WTC11 (cell line): ENCODE measurements around the gene FMNL3. TPM values are rescaled to one million over a fixed set of nuclear protein-coding genes. Genes with fewer than 3 reads are reported as not detected.

ENCODE experiments used
- ATAC-seq: fragments of 200-7000 bp; cut with Tn5 transposase; 2 replicates; pipeline ENCODE4 v1.10.0; 2021; ENCODE audit warnings: mild to moderate bottlenecking, moderate library complexity
- CTCF ChIA-PET: fragments of 300-600 bp; sonication (Branson Sonifier 250); formaldehyde crosslinking; loops from one replicate; lab custom pipeline; 2021; ENCODE audit warnings: antibody characterized with exemption; lab: Charles Lee
- POLR2A ChIA-PET: fragments of 350-600 bp; sonication (Branson Sonifier 250); formaldehyde crosslinking; loops from one replicate; lab custom pipeline; 2021; ENCODE audit warnings: antibody characterized with exemption; lab: Charles Lee
- DNase-seq: peaks from one replicate; pipeline ENCODE4 v3.0.0; 2021; ENCODE audit warnings: low spot score
- H3K27ac Mint-ChIP-seq: 2 replicates; pipeline ENCODE4 v1.8.0; 2021; ENCODE audit warnings: mixed read lengths
- H3K27me3 Mint-ChIP-seq: 2 replicates; pipeline ENCODE4 v1.8.0; 2021; ENCODE audit warnings: low read depth, mild to moderate bottlenecking, moderate library complexity, mixed read lengths
- H3K36me3 Mint-ChIP-seq: 2 replicates; pipeline ENCODE4 v1.8.0; 2021; ENCODE audit warnings: mixed read lengths
- H3K4me1 Mint-ChIP-seq: 2 replicates; pipeline ENCODE4 v1.8.0; 2022; ENCODE audit warnings: mixed read lengths
- H3K4me3 Mint-ChIP-seq: 2 replicates; pipeline ENCODE4 v1.8.0; 2021; ENCODE audit warnings: mild to moderate bottlenecking, moderate library complexity, mixed read lengths
- H3K9me3 Mint-ChIP-seq: 2 replicates; pipeline ENCODE4 v1.8.0; 2021; ENCODE audit warnings: mixed read lengths
- AR ChIP-seq: fragments of 250-450 bp; sonication (Bioruptor Pico); IDR thresholded peaks from 2 replicates; pipeline ENCODE4 v1.9.0; 2021; ENCODE audit warnings: mild to moderate bottlenecking
- E2F1 ChIP-seq: sonication (generic); formaldehyde crosslinking; IDR thresholded peaks from 2 replicates; pipeline ENCODE4 v1.8.0; 2022; ENCODE audit warnings: mild to moderate bottlenecking, missing genetic modification reagents
- GABPB1 ChIP-seq: sonication (generic); formaldehyde crosslinking; IDR thresholded peaks from 2 replicates; pipeline ENCODE4 v1.8.1; 2023; ENCODE audit warnings: mild to moderate bottlenecking, missing genetic modification reagents
- JAZF1 ChIP-seq: fragments of 250-450 bp; sonication (Bioruptor Pico); IDR thresholded peaks from 2 replicates; pipeline ENCODE4 v1.9.0; 2021; ENCODE audit warnings: moderate library complexity, mild to moderate bottlenecking, inconsistent platforms
- MLX ChIP-seq: sonication (generic); formaldehyde crosslinking; IDR thresholded peaks from 2 replicates; pipeline ENCODE4 v1.8.1; 2023; ENCODE audit warnings: mild to moderate bottlenecking, missing genetic modification reagents, moderate library complexity
- MYBL2 ChIP-seq: sonication (generic); formaldehyde crosslinking; IDR thresholded peaks from 2 replicates; pipeline ENCODE4 v1.8.1; 2023; ENCODE audit warnings: mild to moderate bottlenecking, moderate library complexity, missing genetic modification reagents
- NFATC4 ChIP-seq: fragments of 250-450 bp; sonication (Bioruptor Pico); IDR thresholded peaks from 2 replicates; pipeline ENCODE4 v1.9.0; 2021; ENCODE audit warnings: mild to moderate bottlenecking
- NR2C2 ChIP-seq: sonication (generic); formaldehyde crosslinking; IDR thresholded peaks from 2 replicates; pipeline ENCODE4 v1.8.0; 2022; ENCODE audit warnings: mild to moderate bottlenecking, missing genetic modification reagents
- OVOL2 ChIP-seq: fragments of 250-450 bp; sonication (Bioruptor Pico); IDR thresholded peaks from 2 replicates; pipeline ENCODE4 v1.9.0; 2021; ENCODE audit warnings: mild to moderate bottlenecking, borderline replicate concordance
- ZNF423 ChIP-seq: fragments of 250-450 bp; sonication (Bioruptor Pico); IDR thresholded peaks from 2 replicates; pipeline ENCODE4 v2.1.2; 2022; ENCODE audit warnings: mild to moderate bottlenecking, moderate library complexity
- total RNA-seq: library from RNA; stranded (reverse); gene quantifications from 3 replicates; pipeline ENCODE4 v1.2.3, GENCODE V29; 2021

The FMNL3 gene
- total RNA-seq, 1 experiment from 2014 or later, result 19.3 TPM

GRCh38 chr12:49622501-49623141 is 84.6 kb downstream of the FMNL3 start:
- ATAC-seq (peak; percentile 35), DNase-seq (peak; percentile 38)
- ChIA-PET CTCF (interaction anchor here (0.6 to 5.2 kb wide), 34 partner anchors 8 to 840 kb away, joined by 3 to 74 read pairs (median 6); partner anchors contain the start of genes DNAJC22, FAM186B, PRPH and SPATS2), POLR2A (interaction anchor here (0.6 to 2.0 kb wide), 4 partner anchors 15 to 445 kb away, joined by 3 to 9 read pairs (median 4); partner anchors contain the start of gene TMBIM6)
- no peaks in the 10 kb centered on the region for H3K27me3 Mint-ChIP-seq
- peak overlapping the region; percentile 92 for H3K27ac Mint-ChIP-seq
- no peaks in the 10 kb centered on the region for H3K9me3 Mint-ChIP-seq
- peak overlapping the region; percentile 90 for H3K4me3 Mint-ChIP-seq
- H3K36me3 Mint-ChIP-seq, result no peaks in the 10 kb centered on the region
- no peak for TF ChIP-seq AR (CRISPR knock-in tag)
- peaks cover 37% of the 10 kb centered on the region for H3K4me1 Mint-ChIP-seq

GRCh38 chr12:49621651-49622500 is 85.3 kb downstream of the FMNL3 start:
- CTCF ChIA-PET, result interaction anchor here (1.5 to 5.2 kb wide), 12 partner anchors 12 to 280 kb away, joined by 4 to 74 read pairs (median 12); partner anchors contain the start of genes DNAJC22 and TMBIM6
- no peak for ATAC-seq
- DNase-seq, result no peak
- Mint-ChIP-seq H3K27me3 (no peaks in the 10 kb centered on the region), H3K9me3 (no peaks in the 10 kb centered on the region), H3K27ac (no peak overlapping the region), H3K36me3 (no peaks in the 10 kb centered on the region), H3K4me1 (peaks cover 40% of the 10 kb centered on the region), H3K4me3 (peak overlapping the region; percentile 90)
- POLR2A ChIA-PET, result interaction anchor here (1.2 kb wide), 1 partner anchor 10 kb away, joined by 3 read pairs; no protein-coding TSS in a partner anchor
- TF ChIP-seq ZNF423 (CRISPR knock-in tag), result no peak
- no peak for TF ChIP-seq NFATC4 (CRISPR knock-in tag)
- TF ChIP-seq MYBL2, result no peak
- no peak for TF ChIP-seq OVOL2 (CRISPR knock-in tag)
- TF ChIP-seq E2F1 (CRISPR knock-in tag), result no peak

- Mint-ChIP-seq H3K9me3 (peaks cover 1% of the 10 kb centered on the region; the same call in 1 of the 2 replicates), H3K27ac (peak overlapping the region; percentile 48; the same call in 1 of the 2 replicates), H3K27me3 (peaks cover 3% of the 10 kb centered on the region; the same call in 1 of the 2 replicates), H3K4me1 (peaks cover 39% of the 10 kb centered on the region), H3K36me3 (no peaks in the 10 kb centered on the region), H3K4me3 (no peak overlapping the region)
- CTCF ChIA-PET, result interaction anchor here (0.6 to 2.0 kb wide), 5 partner anchors 10 to 122 kb away, joined by 3 to 7 read pairs (median 3); partner anchors contain the start of gene TMBIM6
- TF ChIP-seq GABPB1 (CRISPR knock-in tag) (peak; percentile 18; the same call in 1 of the 2 replicates), NR2C2 (CRISPR knock-in tag) (no peak), JAZF1 (CRISPR knock-in tag) (no peak)
- ATAC-seq, result no peak
- POLR2A ChIA-PET, result no interaction called here
- no peak for DNase-seq
These were observed 87.9 kb downstream of the FMNL3 start for GRCh38 chr12:49619286-49619685.

GRCh38 chr12:49618576-49618975 is 88.6 kb downstream of the FMNL3 start:
- no peak for DNase-seq
- Mint-ChIP-seq H3K36me3 (no peaks in the 10 kb centered on the region), H3K4me3 (no peak overlapping the region), H3K27ac (no peak overlapping the region), H3K27me3 (peaks cover 4% of the 10 kb centered on the region; the same call in 1 of the 2 replicates), H3K9me3 (peaks cover 3% of the 10 kb centered on the region; the same call in 1 of the 2 replicates), H3K4me1 (peaks cover 35% of the 10 kb centered on the region)
- no peak for TF ChIP-seq MLX (CRISPR knock-in tag)
- ChIA-PET CTCF (interaction anchor here (1.3 to 1.6 kb wide), 3 partner anchors 38 to 123 kb away, joined by 3 to 7 read pairs (median 4); partner anchors contain the start of gene TMBIM6), POLR2A (interaction anchor here (0.7 kb wide), 1 partner anchor 1408 kb away, joined by 3 read pairs; the partner anchor contains the start of gene SLC11A2)
- ATAC-seq, result no peak
